GM21360 (cell line): ENCODE measurements around the gene MCAM.

Source experiments
- ATAC-seq: cut with Tn5 transposase; IDR thresholded peaks from one replicate; pipeline ENCODE4 v1.9.1; 2021; ENCODE audit warnings: mild to moderate bottlenecking, moderate library complexity; ENCODE audit not compliant: unreplicated experiment

The MCAM gene

GRCh38 chr11:119267645-119268044 is 49.3 kb downstream of the MCAM start:
- no peak for ATAC-seq

- no peak for ATAC-seq
Observed at GRCh38 chr11:119266517-119267255, 50.2 kb downstream of the MCAM start.

GRCh38 chr11:119266063-119266462 is 50.9 kb downstream of the MCAM start:
- ATAC-seq = no peak

GRCh38 chr11:119263352-119263940 is 53.5 kb downstream of the MCAM start:
- no peak for ATAC-seq

GRCh38 chr11:119262668-119263351 is 54.1 kb downstream of the MCAM start:
- no peak for ATAC-seq

- ATAC-seq = no peak
Observed at GRCh38 chr11:119258983-119259382, 57.9 kb downstream of the MCAM start.
